Measurements from ENCODE around the gene PPL. TPM values are rescaled to one million over a fixed set of nuclear protein-coding genes. Genes with fewer than 3 reads are reported as not detected.

The PPL gene
- total and polyA plus RNA-seq, 2 of the 8 experiments (the other 6 are each of a cell fraction or from before 2014, with no cell fraction given) = 11.3 to 29.5 TPM

DNA sequence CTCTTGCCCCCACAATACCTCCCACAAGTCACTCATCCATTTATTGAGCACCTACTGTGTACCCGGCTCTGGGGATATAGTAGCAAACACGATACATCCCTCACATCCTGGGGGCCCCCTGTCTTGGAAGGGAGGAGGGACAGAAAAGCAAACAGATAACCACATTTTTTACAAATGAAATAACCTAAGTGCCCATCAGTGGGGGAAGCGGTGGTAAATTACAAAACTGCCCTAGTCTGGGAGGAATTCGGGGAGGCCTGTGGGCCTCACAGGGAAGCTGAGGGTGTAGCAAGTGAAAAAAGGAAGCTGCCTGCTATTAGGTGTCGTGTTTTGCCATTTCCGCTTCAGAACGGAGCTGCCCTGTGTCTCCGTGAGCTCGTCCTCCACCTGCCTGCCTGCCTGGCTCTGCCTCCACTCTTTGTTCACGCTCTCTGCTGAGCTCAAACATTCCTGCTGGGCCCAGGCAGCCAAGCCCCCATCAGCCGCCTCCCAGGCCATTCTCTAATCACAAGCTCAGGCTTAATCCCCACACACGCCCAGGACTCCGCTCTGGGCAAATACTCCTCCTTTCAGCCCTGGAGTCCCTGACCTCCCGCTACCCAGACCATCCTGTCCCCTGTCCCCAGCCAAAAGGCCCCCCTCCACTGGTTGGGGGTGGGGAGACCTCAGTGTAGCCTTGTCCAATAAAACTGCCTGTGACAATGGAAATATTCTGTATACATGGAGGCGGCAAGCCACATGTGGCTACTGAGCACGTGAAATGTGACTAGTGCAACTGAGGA, 11.0 kb upstream of the PPL start:
- ChIA-PET POLR2A (ENCODE audit: partially characterized antibody) (interaction anchor here (1.0 to 2.2 kb wide), 7 partner anchors 8 to 58 kb away, joined by 3 to 17 read pairs (median 3); partner anchors contain the start of genes PPL and SEC14L5), CTCF (ENCODE audit: partially characterized antibody) (interaction anchor here (0.8 to 1.9 kb wide), 10 partner anchors 9 to 64 kb away, joined by 3 to 9 read pairs (median 4); partner anchors contain the start of gene PPL)
- H4K91ac ChIP-seq (replicated peaks; ENCODE audit: insufficient read length, low read length) = peak overlapping the region; percentile 45
- H3K4me1 ChIP-seq (replicated peaks in 1 of 4; ENCODE audit: control insufficient read depth in 3 of 4, insufficient read depth in 4 of 4, low read length in 3 of 4) = peaks cover 15 to 38% (median 30%) of the 10 kb centered on the region in 4 experiments
- no peaks in the 10 kb centered on the region for H3K36me3 ChIP-seq (ENCODE audit: control insufficient read depth in 2 of 4, insufficient read depth in 4 of 4, low read length in 3 of 4)
- H2BK12ac ChIP-seq (ENCODE audit: low read depth, low read length) = peak overlapping the region; percentile 78; the same call in 1 of the 2 replicates
- H3K27ac ChIP-seq (ENCODE audit: low read depth, low read length) = peak overlapping the region; percentile 54; the same call in 1 of the 2 replicates
- no peaks in the 10 kb centered on the region for H3K79me1 ChIP-seq (ENCODE audit: low read depth, low read length)
- H3K9me3 ChIP-seq (ENCODE audit: insufficient read depth in 2 of 2, low read depth in 1 of 2, low read length in 1 of 2) = no peaks in the 10 kb centered on the region
- peak overlapping the region; percentile 53; the same call in 1 of the 2 replicates for H2BK15ac ChIP-seq (ENCODE audit: low read length)
- no peak for DNase-seq (ENCODE audit: low read depth in 1 of 2, low spot score in 2 of 2)
- no peak overlapping the region for H3K23ac ChIP-seq (ENCODE audit: insufficient read length)
- H3K18ac ChIP-seq (ENCODE audit: extremely low read depth, low read length) = peak overlapping the region; percentile 60
- H3K4ac ChIP-seq (replicated peaks; ENCODE audit: insufficient read length, low read depth, low read length) = peak overlapping the region; percentile 62
- H3K27me3 ChIP-seq (replicated peaks in 1 of 4; ENCODE audit: control insufficient read depth in 3 of 4, extremely low read depth in 1 of 4, insufficient read depth in 3 of 4, low read length in 3 of 4) = no peaks in the 10 kb centered on the region
- H4K5ac ChIP-seq (ENCODE audit: insufficient read length, low read depth, low read length) = peak overlapping the region; percentile 8
- no peak overlapping the region; a peak in 1 of 8 replicates for H3K4me3 ChIP-seq (ENCODE audit: extremely low read depth in 1 of 4, insufficient read depth in 2 of 4, low read depth in 3 of 4, low read length in 4 of 4)
- H3K14ac ChIP-seq (ENCODE audit: insufficient read length) = no peak overlapping the region
- H2AK5ac ChIP-seq (ENCODE audit: low read depth, low read length) = 0 out of 2 replicates have a peak overlapping the region, but pooled peaks have one; percentile 39
- H4K20me1 ChIP-seq (replicated peaks in 1 of 2; ENCODE audit: control insufficient read depth in 1 of 2, insufficient read depth in 2 of 2, low read length in 2 of 2) = no peaks in the 10 kb centered on the region
- H4K8ac ChIP-seq (ENCODE audit: extremely low read depth, insufficient read depth, low read length) = peak overlapping the region; percentile 46
- H2BK20ac ChIP-seq (ENCODE audit: low read length) = peak overlapping the region; percentile 89
- 62% methylated on average over 16 of the region's 16 CpGs; no CpG with 5 or more reads in 1 of the 2 experiments for WGBS, 2 experiments (ENCODE audit: extremely low coverage in 1 of 2, insufficient coverage in 1 of 2, insufficient read length in 1 of 2, insufficient replicate concordance in 2 of 2, low coverage in 1 of 2, low lambda C conversion rate in 2 of 2, missing lambda C conversion rate in 1 of 2)
- H3K79me2 ChIP-seq (ENCODE audit: control insufficient read depth in 1 of 2, insufficient read depth in 2 of 2, low read length in 2 of 2) = no peaks in the 10 kb centered on the region
- peak overlapping the region; percentile 31 to 38; a peak in 2 of 4 replicates for H3K4me2 ChIP-seq (ENCODE audit: insufficient read depth in 1 of 2, low read depth in 2 of 2, low read length in 2 of 2)
- FAIRE-seq = no peak
- no peak overlapping the region for H2BK120ac ChIP-seq (replicated peaks; ENCODE audit: low read depth, low read length)
- peak overlapping the region in 1 of 4 experiments; percentile 16; a peak in 1 of 7 replicates for H3K9ac ChIP-seq (replicated peaks in 1 of 4; ENCODE audit: extremely low read depth in 1 of 4, low read depth in 3 of 4, low read length in 3 of 4)
- H2AFZ ChIP-seq (ENCODE audit: low read length) = peak overlapping the region; percentile 36; the same call in 1 of the 2 replicates
- peaks cover 8% of the 10 kb centered on the region; the same call in 1 of the 2 replicates for H3K23me2 ChIP-seq (ENCODE audit: low read depth, low read length)
- peak overlapping the region; percentile 58; the same call in 1 of the 2 replicates for H2BK5ac ChIP-seq (ENCODE audit: low read depth, low read length)
- H3K56ac ChIP-seq (replicated peaks; ENCODE audit: insufficient read length, low read depth, low read length) = no peak overlapping the region
- TF ChIP-seq CHD1 (IDR thresholded peaks at IDR 0.05; ENCODE audit: low read depth, low read length) = no peak
- no peak for TF ChIP-seq EGR1 (IDR thresholded peaks at IDR 0.05; ENCODE audit: borderline replicate concordance, low read depth, low read length)
- 0 out of 4 replicates have a peak, but pooled peaks of 1 of the 2 experiments have one; percentile 9 for TF ChIP-seq RAD21 (IDR thresholded peaks at IDR 0.05 in 1 of 2, conservative IDR thresholded peaks at IDR 0.05 in 1 of 2; ENCODE audit: low read depth in 2 of 2, low read length in 2 of 2)
- TF ChIP-seq TAF1 (IDR thresholded peaks at IDR 0.05; ENCODE audit: low read depth, low read length) = peak; percentile 47; the same call in 1 of the 2 replicates
- peak; percentile 63 for TF ChIP-seq POLR2AphosphoS5 (IDR thresholded peaks at IDR 0.05; ENCODE audit: low read depth, low read length)
- TF ChIP-seq SP4 (IDR thresholded peaks at IDR 0.05; ENCODE audit: low read length) = no peak
- no peak for TF ChIP-seq SAP30 (IDR thresholded peaks at IDR 0.05; ENCODE audit: insufficient read depth, insufficient replicate concordance, low read length)
- TF ChIP-seq RNF2 (IDR thresholded peaks at IDR 0.05; ENCODE audit: borderline replicate concordance, low read depth, low read length, missing control alignments, poor library complexity, severe bottlenecking) = no peak
- TF ChIP-seq, protein P1, sequence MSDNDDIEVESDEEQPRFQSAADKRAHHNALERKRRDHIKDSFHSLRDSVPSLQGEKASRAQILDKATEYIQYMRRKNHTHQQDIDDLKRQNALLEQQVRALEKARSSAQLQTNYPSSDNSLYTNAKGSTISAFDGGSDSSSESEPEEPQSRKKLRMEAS (IDR thresholded peaks at IDR 0.05) = peak; percentile 58
- TF ChIP-seq GABPA (IDR thresholded peaks at IDR 0.05; ENCODE audit: borderline replicate concordance, insufficient read depth, low read length) = 0 out of 2 replicates have a peak, but pooled peaks have one; percentile 41

All from H1 (cell line).